Dermis blood vessel endothelial cell (primary cell): ENCODE measurements around the gene BFSP2. TPM values are rescaled to one million over a fixed set of nuclear protein-coding genes. Genes with fewer than 3 reads are reported as not detected.

Experiments used
- total RNA-seq: library from RNA; depleted of rRNA; stranded (reverse); fragments of >200 nt; gene quantifications from 2 replicates; pipeline ENCODE4 v1.2.3, GENCODE V29; 2014

Gene BFSP2
- total RNA-seq, 1 donor from 2014 or later: not detected

Other genes with a start within 250 kb of the BFSP2 start
- 226 and 279 TPM in 2 replicates for gene CDV3, start 173.6 kb downstream of the BFSP2 start, total RNA-seq